Right ventricle myocardium inferior (tissue), 1 donor: ENCODE measurements around the gene KIF5C. TPM values are rescaled to one million over a fixed set of nuclear protein-coding genes. Genes with fewer than 3 reads are reported as not detected.
"Not testable (repeated sequence)": the region's sequence is repeated elsewhere in the genome, so short reads cannot be mapped to it uniquely, and the experiment has no call there.

Source experiments
- ATAC-seq: fragments of 200-7000 bp; cut with Tn5 transposase; one replicate; pipeline ENCODE4 v1.9.1; 2020; ENCODE audit warnings: mild to moderate bottlenecking, moderate library complexity
- DNase-seq: peaks from one replicate; pipeline ENCODE4 v3.0.0; 2021; ENCODE audit errors: missing footprints
- intact Hi-C: fragments of 100-400 bp; cut with DNase I; formaldehyde crosslinking; loops from one replicate; pipeline ENCODE4 v1.11.0; 2022
- total RNA-seq: library from RNA; stranded (reverse); fragmentation: NEBNext Ultra II Directional; extraction: Animal tissue kit (Norgen Biotek cat#: 25700); gene quantifications from one replicate; pipeline ENCODE4 v1.2.1, GENCODE V29; 2021
- donor health status: DM: no; HTN: yes; CAD: no; lungs with severe emphysema.

KIF5C gene
- total RNA-seq, 1 donor from 2014 or later = 0.87 TPM

- DNase-seq (no peak), ATAC-seq (peak; percentile 14)
- intact Hi-C loops = no loop called here
These were observed 104.3 kb downstream of the KIF5C start for GRCh38 chr2:148979164-148979918.

GRCh38 chr2:148979919-148980277 lies 104.9 kb downstream of the KIF5C start:
- no peak for ATAC-seq
- no peak for DNase-seq
- intact Hi-C loops = no loop called here

DNA sequence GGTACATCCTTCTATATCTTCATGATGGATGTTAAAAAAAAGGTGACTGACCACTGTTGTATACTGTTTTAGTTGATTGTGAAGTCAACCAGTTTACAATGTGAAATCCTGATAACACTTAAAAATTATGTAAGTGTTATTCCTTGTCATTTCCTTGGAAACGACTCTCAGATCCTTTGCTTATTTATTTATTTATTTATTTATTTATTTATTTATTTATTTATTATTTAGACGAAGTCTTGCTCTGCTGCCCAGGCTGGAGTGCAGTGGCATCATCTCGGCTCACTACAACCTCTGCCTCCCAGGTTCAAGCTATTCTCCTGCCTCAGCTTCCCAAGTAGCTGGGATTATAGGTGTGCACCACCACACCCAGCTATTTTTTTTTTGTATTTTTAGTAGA lies 105.5 kb downstream of the KIF5C start:
- DNase-seq, ATAC-seq, intact Hi-C loops: not testable (repeated sequence)

GRCh38 chr2:148981324-148981723 lies 106.3 kb downstream of the KIF5C start:
- DNase-seq = no peak
- peak; percentile 42 for ATAC-seq
- intact Hi-C loops = no loop called here

- ATAC-seq = no peak
- intact Hi-C loops = no loop called here
- no peak for DNase-seq
These were observed 106.8 kb downstream of the KIF5C start for GRCh38 chr2:148981781-148982180.

DNA sequence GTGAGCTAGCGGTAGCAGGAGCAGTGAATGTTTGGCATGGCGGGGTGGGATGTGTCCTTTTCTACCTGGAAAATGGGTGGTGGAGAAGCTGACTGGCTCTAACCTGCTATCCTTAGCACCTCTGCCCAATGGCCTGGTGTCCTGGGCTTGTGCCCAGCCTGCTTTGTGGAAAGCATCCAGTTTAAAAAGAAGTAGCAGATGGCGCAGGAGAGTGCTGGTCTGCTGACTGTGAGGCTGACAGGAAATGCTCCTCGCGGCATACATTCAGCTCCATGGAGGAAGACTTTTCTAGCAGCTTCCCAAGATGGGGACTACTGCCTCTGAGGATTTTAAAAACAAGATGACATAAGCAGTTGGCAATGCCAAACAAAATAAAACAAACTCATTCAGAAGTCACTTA lies 107.3 kb downstream of the KIF5C start:
- intact Hi-C loops = no loop called here
- DNase-seq (no peak), ATAC-seq (no peak)

DNA sequence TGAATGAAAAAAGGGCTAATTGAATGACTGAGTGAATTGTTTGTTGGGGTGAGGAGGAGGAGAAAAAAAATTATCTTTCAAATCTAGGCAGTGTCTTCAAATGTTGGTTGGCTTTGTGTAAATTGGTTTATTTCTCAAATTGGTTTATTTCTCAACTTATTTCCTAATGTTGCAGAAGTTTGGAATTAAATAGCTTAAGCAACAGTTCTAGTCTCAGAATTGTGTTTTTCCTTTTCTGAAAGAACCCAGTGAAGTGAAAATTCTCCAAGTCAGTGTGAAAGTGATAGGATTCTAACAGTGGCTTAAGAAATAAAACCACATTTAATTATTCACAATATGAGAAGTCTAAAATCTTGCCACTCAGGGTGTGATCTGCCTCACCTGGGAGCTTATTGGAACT lies 108.9 kb downstream of the KIF5C start:
- intact Hi-C loops = no loop called here
- DNase-seq (no peak), ATAC-seq (no peak)

GRCh38 chr2:148984449-148984848 lies 109.4 kb downstream of the KIF5C start:
- intact Hi-C loops = no loop called here
- no peak for ATAC-seq
- DNase-seq = no peak

DNA sequence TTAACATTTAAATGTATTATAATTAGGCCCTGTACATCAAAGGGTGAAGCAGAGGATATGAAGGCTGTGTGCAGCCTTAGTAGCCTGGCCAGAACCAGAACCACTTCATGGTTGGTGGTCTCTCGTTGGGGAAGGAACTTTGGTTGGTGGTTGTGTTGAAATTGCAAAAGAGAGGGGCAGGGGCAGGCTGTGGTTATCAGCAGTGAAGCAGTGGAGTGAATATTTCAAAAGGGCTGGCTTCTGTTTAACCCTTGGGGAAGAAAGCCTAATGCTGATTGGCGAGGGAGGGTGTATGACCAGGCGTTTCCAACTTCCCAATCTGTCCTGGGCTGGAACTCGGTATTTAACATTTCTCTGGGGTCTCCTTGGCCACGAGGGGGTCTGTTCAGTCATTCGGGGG lies 112.3 kb downstream of the KIF5C start:
- ATAC-seq (no peak), DNase-seq (no peak)
- intact Hi-C loops = loop anchor here (5.0 kb wide), 1 partner anchor 345 kb away; the partner anchor contains the start of gene EPC2

GRCh38 chr2:148988337-148988736 lies 113.3 kb downstream of the KIF5C start:
- intact Hi-C loops = loop anchor here (5.0 kb wide), 1 partner anchor 346 kb away; the partner anchor contains the start of gene EPC2
- ATAC-seq (no peak), DNase-seq (no peak)

DNA sequence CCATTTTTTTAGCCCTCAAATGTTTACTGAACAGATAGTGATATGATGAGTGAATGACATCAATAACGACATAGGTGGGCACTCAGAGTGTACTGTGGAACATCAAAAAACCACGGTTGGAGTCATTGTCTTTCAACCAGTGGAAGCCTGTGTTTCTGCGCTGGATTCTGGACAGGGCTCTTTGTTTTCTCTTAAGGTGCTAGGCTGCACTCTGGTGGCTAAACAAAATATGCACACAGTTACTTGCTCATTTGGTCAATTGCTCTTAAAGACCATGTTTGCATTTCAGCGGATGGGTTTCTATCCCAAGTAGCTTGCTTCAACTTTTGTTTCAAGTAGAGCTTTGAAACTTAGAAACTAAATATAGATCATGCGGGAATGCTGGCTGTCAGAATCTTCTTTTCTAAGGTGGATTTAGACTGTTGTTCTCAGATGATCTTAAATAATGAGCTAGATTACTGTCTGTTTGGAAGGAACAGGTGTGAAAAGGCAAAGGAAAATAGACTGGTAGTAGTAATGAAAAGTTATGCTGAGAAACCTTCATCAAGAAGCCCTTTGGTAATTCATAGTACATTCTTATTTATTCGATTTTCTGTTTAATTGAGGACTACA lies 115.0 kb downstream of the KIF5C start:
- ATAC-seq (peak; percentile 87), DNase-seq (no peak)
- intact Hi-C loops = loop anchor here (2.0 to 5.0 kb wide), 3 partner anchors 348 to 1051 kb away; partner anchors contain the start of gene EPC2

GRCh38 chr2:148990968-148991367 lies 115.9 kb downstream of the KIF5C start:
- intact Hi-C loops = loop anchor here (2.0 to 5.0 kb wide), 2 partner anchors 424 to 1052 kb away; no protein-coding TSS in a partner anchor
- no peak for DNase-seq
- no peak for ATAC-seq

DNA sequence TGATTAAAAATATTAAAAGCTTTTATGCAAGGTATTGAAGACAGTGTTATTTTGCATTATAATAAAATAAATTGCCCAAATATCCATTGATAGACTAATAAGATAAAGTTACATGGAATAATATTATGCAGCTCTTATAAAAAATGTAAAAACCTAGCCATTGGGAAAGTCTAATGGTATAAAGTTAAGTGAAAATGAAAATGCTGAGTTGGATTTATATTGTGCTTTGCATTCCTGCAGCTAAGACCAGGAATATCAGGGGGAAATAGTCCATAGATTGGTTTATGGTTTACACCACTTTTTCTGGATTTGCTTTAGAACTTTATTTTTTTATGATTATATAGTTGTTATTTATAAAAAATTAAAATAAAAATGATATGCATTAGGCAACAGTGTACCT lies 117.4 kb downstream of the KIF5C start:
- DNase-seq (no peak), ATAC-seq (no peak)
- intact Hi-C loops = loop anchor here (5.0 kb wide), 1 partner anchor 425 kb away; no protein-coding TSS in a partner anchor

DNA sequence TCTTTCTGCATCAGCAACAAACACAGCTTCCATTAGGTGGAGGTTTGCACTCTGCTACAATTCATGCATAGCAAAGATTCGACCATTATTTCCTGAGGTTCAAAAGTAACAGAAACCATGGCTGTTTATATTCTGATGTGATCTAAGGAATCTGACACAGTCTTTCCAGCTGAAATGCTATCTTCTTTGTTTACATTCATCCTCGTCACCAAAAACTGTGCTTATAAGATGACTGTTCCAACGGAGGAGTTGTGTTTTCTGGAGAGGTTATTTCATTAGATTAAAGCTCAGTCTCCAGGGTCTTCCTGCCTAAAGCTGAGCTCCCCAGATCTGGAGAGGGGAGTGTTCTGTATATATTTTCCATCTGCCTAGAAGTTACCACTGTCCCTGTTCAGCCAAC lies 118.3 kb downstream of the KIF5C start:
- DNase-seq (no peak), ATAC-seq (no peak)
- intact Hi-C loops = loop anchor here (5.0 kb wide), 1 partner anchor 426 kb away; no protein-coding TSS in a partner anchor

GRCh38 chr2:148994341-148994740 lies 119.3 kb downstream of the KIF5C start:
- DNase-seq = no peak
- no peak for ATAC-seq
- intact Hi-C loops = loop anchor here (5.0 kb wide), 1 partner anchor 427 kb away; no protein-coding TSS in a partner anchor

- DNase-seq (no peak), ATAC-seq (no peak)
- intact Hi-C loops = no loop called here
These were observed 121.8 kb downstream of the KIF5C start for GRCh38 chr2:148996805-148997204.

DNA sequence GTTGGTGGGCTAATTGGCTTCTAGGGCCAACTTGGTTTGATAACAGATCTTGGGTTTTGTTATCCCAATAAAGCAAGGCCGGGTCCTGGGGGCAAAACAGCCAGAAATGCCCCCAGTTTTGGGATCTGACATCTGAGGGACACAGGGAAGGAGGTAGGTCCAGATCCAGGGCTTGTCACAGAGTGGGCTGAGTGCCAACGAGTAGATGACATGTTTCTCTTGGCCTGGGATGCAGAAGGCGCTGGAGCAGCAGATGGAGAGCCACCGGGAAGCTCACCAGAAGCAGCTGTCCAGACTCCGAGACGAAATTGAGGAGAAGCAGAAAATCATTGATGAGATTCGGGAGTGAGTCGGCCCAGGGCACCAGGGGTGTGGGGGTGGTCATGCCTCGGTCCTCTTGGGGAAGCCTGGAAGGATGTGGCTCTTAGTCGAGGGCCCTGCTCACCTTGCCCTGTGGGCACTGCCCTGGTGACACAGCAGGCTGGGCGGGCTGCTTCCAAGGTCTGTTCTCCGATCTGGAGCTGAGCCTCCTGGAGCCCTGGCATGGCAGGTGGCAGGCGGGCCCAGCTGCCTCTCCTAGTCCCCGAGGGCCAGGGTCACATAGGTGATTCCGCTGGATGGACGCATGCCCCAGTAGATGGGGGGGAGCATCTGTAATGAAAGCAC lies 123.3 kb downstream of the KIF5C start:
- intact Hi-C loops = no loop called here
- ATAC-seq (peak; percentile 53), DNase-seq (no peak)

- ATAC-seq (no peak), DNase-seq (no peak)
- intact Hi-C loops = no loop called here
These were observed 123.8 kb downstream of the KIF5C start for GRCh38 chr2:148998831-148999200.

DNA sequence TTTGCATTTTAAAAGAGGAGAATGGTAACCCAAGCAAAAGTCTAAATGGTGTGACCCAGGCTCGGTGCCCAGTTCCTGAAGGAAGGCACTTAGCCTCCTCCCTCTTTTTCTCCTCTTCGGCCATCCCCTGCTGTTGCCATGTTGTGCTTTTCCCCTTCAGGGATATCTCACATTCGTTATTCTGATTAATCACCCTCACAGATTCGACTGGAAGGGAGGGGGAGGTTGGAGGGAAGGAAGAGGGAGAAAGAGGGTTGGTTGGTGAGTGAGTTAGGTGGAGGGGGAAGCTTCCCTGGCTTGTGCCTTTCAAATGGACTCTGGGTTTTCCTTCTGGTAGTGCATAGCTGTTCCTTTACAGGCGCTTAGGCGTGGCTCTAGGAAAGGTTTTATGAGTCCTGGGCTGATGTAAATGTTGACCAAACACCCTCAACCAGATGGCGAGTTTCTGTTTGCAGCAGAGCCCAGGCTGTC lies 124.5 kb downstream of the KIF5C start:
- intact Hi-C loops = no loop called here
- ATAC-seq (no peak), DNase-seq (no peak)
